Duodenal mucosa (tissue), 2 donors: ENCODE results near the gene TMEM178B.
"Not testable (repeated sequence)": the region's sequence is repeated elsewhere in the genome, so short reads cannot be mapped to it uniquely, and the experiment has no call there.

Experiments used
- H3K27ac ChIP-seq: one replicate; pipeline ENCODE4 v1.7.0; 2013; ENCODE audit warnings: low read depth, low read length
- H3K27me3 ChIP-seq, 2 donors: one replicate each; pipeline ENCODE4 v1.7.0; 2013; ENCODE audit warnings: low read length in 2 of 2, control low read depth in 1 of 2; ENCODE audit not compliant: insufficient read depth in 2 of 2, control insufficient read depth in 1 of 2
- H3K36me3 ChIP-seq, 2 donors: one replicate each; pipeline ENCODE4 v1.7.0; 2013; ENCODE audit warnings: low read length in 2 of 2, control low read depth in 1 of 2; ENCODE audit not compliant: insufficient read depth in 2 of 2, control insufficient read depth in 1 of 2
- H3K4me1 ChIP-seq, 2 donors: one replicate each; pipeline ENCODE4 v1.7.0; 2013; ENCODE audit warnings: low read length in 2 of 2, control low read depth in 1 of 2; ENCODE audit not compliant: insufficient read depth in 2 of 2, control insufficient read depth in 1 of 2
- H3K4me3 ChIP-seq, 2 donors: one replicate each; pipeline ENCODE4 v1.7.0; 2013; ENCODE audit warnings: low read length in 2 of 2, low read depth in 1 of 2
- H3K9ac ChIP-seq, 2 donors: one replicate each; pipeline ENCODE4 v1.7.0; 2013; ENCODE audit warnings: low read length in 2 of 2, low read depth in 1 of 2
- H3K9me3 ChIP-seq, 2 donors: one replicate each; pipeline ENCODE4 v1.7.0; 2013; ENCODE audit warnings: low read length in 2 of 2, control low read depth in 1 of 2; ENCODE audit not compliant: control insufficient read depth in 1 of 2

The TMEM178B gene

DNA sequence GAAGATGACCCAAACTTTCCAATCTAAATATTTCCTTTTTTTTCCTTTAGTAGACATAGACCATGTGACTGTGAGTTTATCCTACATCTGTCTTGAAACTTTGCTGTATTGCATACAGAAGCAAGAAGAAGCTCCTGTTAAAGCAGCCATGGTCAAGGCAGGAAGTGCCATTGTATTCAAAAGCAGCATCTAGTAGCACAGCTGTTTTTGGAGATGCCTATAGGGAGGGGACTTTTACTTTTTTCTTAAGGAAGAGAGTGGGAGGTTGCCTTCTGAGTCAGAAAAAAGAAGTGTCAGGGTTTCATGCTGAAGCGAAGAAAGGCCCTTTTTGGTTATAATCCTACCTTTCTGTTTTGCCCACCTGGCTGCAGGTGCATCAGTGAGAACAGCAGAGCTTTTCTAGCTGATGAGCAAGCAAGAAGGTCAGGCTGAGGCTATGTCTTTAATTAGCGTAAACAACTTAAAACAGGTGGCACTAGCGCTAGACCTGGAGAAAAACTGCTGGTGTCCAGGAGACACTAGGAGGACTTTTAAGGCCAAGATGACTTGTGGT lies 243.2 kb downstream of the TMEM178B start:
- H3K9me3 ChIP-seq, result no peaks in the 10 kb centered on the region
- H3K27ac ChIP-seq, result no peak overlapping the region
- H3K36me3 ChIP-seq, result no peaks in the 10 kb centered on the region
- H3K4me1 ChIP-seq, result no peaks in the 10 kb centered on the region
- no peak overlapping the region for H3K9ac ChIP-seq
- H3K4me3 ChIP-seq, result no peak overlapping the region
- no peaks in the 10 kb centered on the region for H3K27me3 ChIP-seq

DNA sequence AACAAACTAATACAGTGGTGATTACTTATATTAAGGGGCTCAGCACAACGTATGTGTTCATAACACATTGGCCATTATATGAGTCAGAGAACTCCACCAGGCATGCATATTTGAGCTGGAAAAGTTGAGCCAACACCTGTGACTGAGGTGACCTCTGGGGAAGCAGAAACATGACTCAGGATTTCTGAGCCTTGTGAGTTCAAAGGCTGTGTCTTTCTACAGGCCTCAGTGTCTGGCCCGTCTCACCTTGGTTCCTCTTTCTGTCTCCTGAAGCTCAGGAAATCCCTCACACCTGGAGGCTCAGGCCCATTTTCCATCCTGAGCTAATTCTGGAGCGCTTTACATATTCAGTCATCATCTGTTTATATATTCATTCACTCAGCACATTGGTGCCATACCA lies 246.4 kb downstream of the TMEM178B start:
- H3K4me1 ChIP-seq, result no peaks in the 10 kb centered on the region
- no peak overlapping the region for H3K27ac ChIP-seq
- no peak overlapping the region for H3K4me3 ChIP-seq
- no peaks in the 10 kb centered on the region for H3K27me3 ChIP-seq
- no peaks in the 10 kb centered on the region for H3K36me3 ChIP-seq
- H3K9ac ChIP-seq, result no peak overlapping the region
- H3K9me3 ChIP-seq, result no peaks in the 10 kb centered on the region

DNA sequence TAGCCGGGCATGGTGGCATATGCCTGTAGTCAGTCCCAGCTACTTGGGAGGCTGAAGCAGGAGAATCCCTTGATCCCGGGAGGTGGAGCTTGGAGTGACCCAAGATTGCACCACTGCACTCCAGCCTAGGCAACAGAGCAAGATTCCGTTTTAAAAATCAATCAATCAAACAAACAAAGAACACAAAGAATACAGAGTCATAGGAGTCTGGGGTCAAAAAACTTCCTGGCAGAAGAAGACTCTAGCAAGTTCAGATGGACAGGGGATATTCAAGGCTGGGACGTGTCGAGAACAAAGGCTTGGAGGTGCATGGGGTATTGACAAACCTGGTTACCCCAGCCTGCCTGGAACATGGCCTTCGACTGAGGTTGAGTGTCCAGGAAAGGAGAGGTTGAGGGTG lies 248.5 kb downstream of the TMEM178B start:
- H3K9me3 ChIP-seq, result no peaks in the 10 kb centered on the region
- no peak overlapping the region for H3K4me3 ChIP-seq
- H3K27ac ChIP-seq, result no peak overlapping the region
- no peak overlapping the region for H3K9ac ChIP-seq
- H3K27me3 ChIP-seq, result no peaks in the 10 kb centered on the region
- no peaks in the 10 kb centered on the region for H3K4me1 ChIP-seq
- H3K36me3 ChIP-seq, result no peaks in the 10 kb centered on the region

DNA sequence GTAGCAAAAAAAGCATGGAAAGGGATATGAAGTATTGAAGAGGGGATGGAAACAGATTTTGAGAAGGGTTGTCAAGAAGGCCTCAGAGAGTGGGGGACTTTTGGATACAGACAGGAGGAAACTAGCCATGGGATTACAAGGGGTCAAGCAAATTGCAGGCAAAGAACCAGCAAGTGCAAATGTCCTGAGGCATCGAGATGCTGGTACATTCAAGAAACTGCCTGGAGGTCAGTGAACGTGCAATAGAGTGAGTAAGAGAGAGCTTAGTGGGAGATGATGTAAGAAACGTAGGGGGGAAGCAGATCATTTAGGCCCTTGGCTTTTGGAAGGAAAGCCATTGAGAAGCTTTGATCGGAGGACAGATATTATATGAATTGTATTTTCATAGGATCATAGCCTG lies 250.0 kb downstream of the TMEM178B start:
- Histone ChIP-seq H3K4me3 (no peak overlapping the region), H3K9me3 (no peaks in the 10 kb centered on the region), H3K36me3 (no peaks in the 10 kb centered on the region), H3K4me1 (no peaks in the 10 kb centered on the region), H3K9ac (no peak overlapping the region), H3K27ac (no peak overlapping the region), H3K27me3 (no peaks in the 10 kb centered on the region)

DNA sequence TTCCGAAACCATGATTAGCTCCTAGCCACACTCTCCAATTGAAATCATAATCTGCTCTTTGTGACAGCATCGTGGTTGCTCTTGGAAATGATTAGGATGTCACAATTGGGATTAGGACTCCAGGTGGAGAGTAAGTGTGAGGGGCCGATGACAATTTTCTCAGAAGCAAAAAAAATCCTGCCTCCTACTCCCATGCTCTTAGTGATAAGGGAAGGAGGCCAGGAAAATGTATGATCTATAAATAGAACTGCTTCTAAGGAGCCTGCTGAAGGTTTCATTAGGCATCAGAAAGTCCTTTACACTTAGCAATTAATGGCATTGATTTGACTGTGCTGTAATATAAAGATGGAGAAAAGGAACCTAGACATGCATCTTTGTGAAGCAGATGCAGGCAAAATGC lies 251.0 kb downstream of the TMEM178B start:
- no peak overlapping the region for H3K27ac ChIP-seq
- H3K4me3 ChIP-seq, result no peak overlapping the region
- no peaks in the 10 kb centered on the region for H3K36me3 ChIP-seq
- H3K27me3 ChIP-seq, result no peaks in the 10 kb centered on the region
- H3K9me3 ChIP-seq, result no peaks in the 10 kb centered on the region
- H3K9ac ChIP-seq, result no peak overlapping the region
- no peaks in the 10 kb centered on the region for H3K4me1 ChIP-seq

DNA sequence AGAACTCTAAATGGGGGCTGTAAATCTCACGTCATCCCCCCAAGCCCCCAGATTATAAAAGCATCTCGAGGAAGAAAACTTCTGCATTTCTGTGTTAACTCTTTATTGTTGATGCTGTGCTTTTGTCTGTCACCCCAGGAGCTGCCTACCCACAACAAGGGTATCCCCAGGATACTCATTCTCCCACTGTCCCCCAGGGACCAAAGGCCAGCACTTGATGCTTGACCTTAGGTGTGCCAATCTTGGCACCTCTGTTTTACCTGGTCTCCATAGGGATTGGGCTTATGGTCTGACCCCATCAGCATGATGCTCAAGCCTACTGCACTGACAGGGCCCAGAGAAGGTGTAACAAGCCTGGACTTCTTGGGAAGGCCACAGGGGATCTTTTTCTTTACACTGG lies 251.4 kb downstream of the TMEM178B start:
- H3K27ac ChIP-seq, result no peak overlapping the region
- no peak overlapping the region for H3K9ac ChIP-seq
- H3K27me3 ChIP-seq, result no peaks in the 10 kb centered on the region
- no peaks in the 10 kb centered on the region for H3K36me3 ChIP-seq
- no peaks in the 10 kb centered on the region for H3K9me3 ChIP-seq
- no peaks in the 10 kb centered on the region for H3K4me1 ChIP-seq
- H3K4me3 ChIP-seq, result no peak overlapping the region

DNA sequence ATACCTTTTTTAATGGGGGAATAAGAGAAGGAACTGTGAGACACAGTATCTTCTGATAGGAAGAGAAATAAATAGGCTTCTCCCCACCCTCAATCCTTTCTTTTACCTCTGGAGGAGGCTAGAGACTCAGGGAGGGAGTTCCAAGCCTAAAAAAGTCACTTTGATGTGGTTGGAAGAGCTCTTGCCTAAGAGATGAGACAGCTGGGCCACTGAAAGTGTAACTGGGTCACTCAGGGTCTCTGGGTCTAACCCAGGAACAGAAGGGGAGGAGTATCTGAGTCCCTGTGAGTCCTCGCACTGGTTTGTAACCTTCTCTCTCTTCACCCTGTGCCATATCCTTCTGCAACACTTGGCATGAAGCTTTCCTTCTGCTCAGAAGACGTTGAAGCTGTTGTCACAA lies 254.4 kb downstream of the TMEM178B start:
- no peak overlapping the region for H3K27ac ChIP-seq
- no peak overlapping the region for H3K4me3 ChIP-seq
- H3K36me3 ChIP-seq, result no peaks in the 10 kb centered on the region
- no peak overlapping the region for H3K9ac ChIP-seq
- H3K27me3 ChIP-seq, result no peaks in the 10 kb centered on the region
- no peaks in the 10 kb centered on the region for H3K4me1 ChIP-seq
- peaks cover 0 to 2% of the 10 kb centered on the region in 2 donors for H3K9me3 ChIP-seq

DNA sequence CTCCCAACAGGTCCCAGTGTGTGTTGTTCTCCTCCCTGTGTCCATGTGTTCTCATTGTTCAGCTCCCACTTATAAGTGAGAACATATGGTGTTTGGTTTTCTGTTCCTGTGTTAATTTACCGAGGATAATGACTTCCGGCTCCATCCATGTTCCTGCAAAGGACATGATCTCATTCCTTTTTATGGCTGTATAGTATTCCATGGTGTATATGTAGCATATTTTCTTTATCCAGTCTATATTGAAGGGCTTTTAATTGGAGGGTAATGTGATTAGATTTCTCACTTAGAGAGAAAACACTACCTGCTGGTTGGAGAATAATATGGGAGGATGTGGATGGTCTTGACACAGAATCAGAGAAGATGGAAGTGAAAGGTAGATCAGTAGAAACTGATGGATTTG lies 256.4 kb downstream of the TMEM178B start:
- not testable (repeated sequence) for H3K36me3 ChIP-seq, H3K27ac ChIP-seq, H3K27me3 ChIP-seq, H3K9ac ChIP-seq, H3K4me3 ChIP-seq, H3K9me3 ChIP-seq, H3K4me1 ChIP-seq

DNA sequence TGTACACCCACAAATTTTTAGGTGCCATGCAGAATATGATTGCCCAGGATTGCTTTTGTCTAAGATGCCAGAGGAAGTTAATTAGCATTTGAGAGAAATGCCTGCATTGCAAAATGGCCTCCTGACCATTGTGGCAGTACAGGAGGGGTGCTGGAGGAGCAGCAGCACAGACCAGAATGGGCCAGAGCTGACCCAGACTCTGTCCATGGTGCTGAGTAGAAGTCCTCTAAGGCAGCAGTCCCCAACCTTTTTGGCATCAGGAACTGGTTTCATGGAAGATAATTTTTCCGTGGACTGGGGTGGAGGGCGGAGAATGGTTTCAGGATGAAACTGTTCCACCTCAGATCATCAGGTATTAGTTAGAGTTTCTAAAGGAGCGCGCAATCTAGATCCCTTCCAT lies 259.6 kb downstream of the TMEM178B start:
- Histone ChIP-seq H3K4me1 (no peaks in the 10 kb centered on the region), H3K9me3 (peaks cover 0 to 2% of the 10 kb centered on the region in 2 donors), H3K4me3 (no peak overlapping the region), H3K27me3 (no peaks in the 10 kb centered on the region), H3K36me3 (no peaks in the 10 kb centered on the region), H3K9ac (no peak overlapping the region), H3K27ac (no peak overlapping the region)

DNA sequence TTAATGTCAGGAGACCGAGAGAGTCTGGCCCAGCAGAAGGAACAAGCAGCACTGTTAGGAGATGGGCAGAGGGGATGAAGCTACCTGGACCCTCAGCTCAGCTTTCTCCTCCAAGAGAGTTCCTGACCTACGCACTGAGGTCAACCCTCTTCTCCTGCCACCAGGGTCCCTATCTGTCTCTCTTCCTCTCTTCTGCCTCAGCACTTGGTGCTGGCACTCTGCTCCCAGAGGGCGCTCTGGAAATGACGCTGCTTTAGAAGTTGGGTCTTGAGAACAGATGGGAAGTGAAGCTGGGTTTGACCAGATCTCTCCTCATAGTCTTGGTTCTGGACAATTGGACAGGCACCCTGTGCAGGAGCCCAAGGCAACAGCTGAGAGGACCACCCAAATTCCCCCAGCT lies 261.3 kb downstream of the TMEM178B start:
- H3K27me3 ChIP-seq, result no peaks in the 10 kb centered on the region
- no peaks in the 10 kb centered on the region for H3K4me1 ChIP-seq
- H3K9me3 ChIP-seq, result peaks cover 0 to 2% of the 10 kb centered on the region in 2 donors
- H3K4me3 ChIP-seq, result no peak overlapping the region
- no peak overlapping the region for H3K27ac ChIP-seq
- no peak overlapping the region for H3K9ac ChIP-seq
- no peaks in the 10 kb centered on the region for H3K36me3 ChIP-seq

DNA sequence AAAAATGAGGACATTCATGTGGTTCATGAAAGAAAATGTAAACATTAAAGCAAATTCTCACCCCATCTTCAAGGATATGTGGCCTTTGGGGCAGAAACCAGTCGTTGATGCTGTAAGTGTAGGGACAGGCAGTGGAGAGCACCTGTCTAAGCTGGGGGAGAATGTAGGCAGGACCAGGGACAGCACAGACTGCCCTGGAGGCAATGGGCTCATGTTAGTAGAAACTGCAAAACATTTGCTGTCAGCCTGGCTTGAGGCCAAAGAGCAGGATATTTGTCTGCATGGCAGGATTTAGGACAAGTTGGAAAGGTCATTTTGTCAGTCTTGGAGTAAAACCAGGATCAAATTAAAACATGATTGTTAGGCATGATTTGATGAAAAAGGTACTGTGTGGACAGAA lies 265.7 kb downstream of the TMEM178B start:
- Histone ChIP-seq H3K27ac (no peak overlapping the region), H3K4me3 (no peak overlapping the region), H3K9me3 (no peaks in the 10 kb centered on the region), H3K27me3 (no peaks in the 10 kb centered on the region), H3K36me3 (no peaks in the 10 kb centered on the region), H3K4me1 (no peaks in the 10 kb centered on the region), H3K9ac (no peak overlapping the region)
